ENCODE measurements around the gene MPPED2. TPM values are rescaled to one million over a fixed set of nuclear protein-coding genes. Genes with fewer than 3 reads are reported as not detected.

MPPED2 gene
- total RNA-seq, 4 donors from 2014 or later: 0.51 to 19.5 (median 9.3) TPM

GRCh38 chr11:30424321-30424720 is 161.8 kb downstream of the MPPED2 start:
- H3K27me3 ChIP-seq: no peaks in the 10 kb centered on the region
- DNase-seq: no peak
- H3K4me1 ChIP-seq: no peaks in the 10 kb centered on the region
- H3K4me3 ChIP-seq: no peak overlapping the region
- H3K36me3 ChIP-seq: no peaks in the 10 kb centered on the region
- no peaks in the 10 kb centered on the region for H3K9me3 ChIP-seq
- H3K27ac ChIP-seq: no peak overlapping the region
- TF ChIP-seq, protein P1, sequence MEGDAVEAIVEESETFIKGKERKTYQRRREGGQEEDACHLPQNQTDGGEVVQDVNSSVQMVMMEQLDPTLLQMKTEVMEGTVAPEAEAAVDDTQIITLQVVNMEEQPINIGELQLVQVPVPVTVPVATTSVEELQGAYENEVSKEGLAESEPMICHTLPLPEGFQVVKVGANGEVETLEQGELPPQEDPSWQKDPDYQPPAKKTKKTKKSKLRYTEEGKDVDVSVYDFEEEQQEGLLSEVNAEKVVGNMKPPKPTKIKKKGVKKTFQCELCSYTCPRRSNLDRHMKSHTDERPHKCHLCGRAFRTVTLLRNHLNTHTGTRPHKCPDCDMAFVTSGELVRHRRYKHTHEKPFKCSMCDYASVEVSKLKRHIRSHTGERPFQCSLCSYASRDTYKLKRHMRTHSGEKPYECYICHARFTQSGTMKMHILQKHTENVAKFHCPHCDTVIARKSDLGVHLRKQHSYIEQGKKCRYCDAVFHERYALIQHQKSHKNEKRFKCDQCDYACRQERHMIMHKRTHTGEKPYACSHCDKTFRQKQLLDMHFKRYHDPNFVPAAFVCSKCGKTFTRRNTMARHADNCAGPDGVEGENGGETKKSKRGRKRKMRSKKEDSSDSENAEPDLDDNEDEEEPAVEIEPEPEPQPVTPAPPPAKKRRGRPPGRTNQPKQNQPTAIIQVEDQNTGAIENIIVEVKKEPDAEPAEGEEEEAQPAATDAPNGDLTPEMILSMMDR (IDR thresholded peaks at IDR 0.05): no peak
- no peak for TF ChIP-seq POLR2A (IDR thresholded peaks at IDR 0.05)
- intact Hi-C loops (cut with DNase I; ENCODE audit: low total_unique reads): no loop called here

GRCh38 chr11:30423886-30424285 is 162.3 kb downstream of the MPPED2 start:
- DNase-seq: no peak
- intact Hi-C loops (cut with DNase I; ENCODE audit: low total_unique reads): no loop called here
- no peak overlapping the region for H3K4me3 ChIP-seq
- no peaks in the 10 kb centered on the region for H3K27me3 ChIP-seq
- TF ChIP-seq, protein P1 (IDR thresholded peaks at IDR 0.05): no peak
- TF ChIP-seq POLR2A (IDR thresholded peaks at IDR 0.05): no peak
- H3K27ac ChIP-seq: no peak overlapping the region
- no peaks in the 10 kb centered on the region for H3K9me3 ChIP-seq
- H3K4me1 ChIP-seq: no peaks in the 10 kb centered on the region
- H3K36me3 ChIP-seq: no peaks in the 10 kb centered on the region

GRCh38 chr11:30423279-30423648 is 162.9 kb downstream of the MPPED2 start:
- no peak for DNase-seq
- Histone ChIP-seq H3K27ac (no peak overlapping the region), H3K4me3 (no peak overlapping the region), H3K4me1 (no peaks in the 10 kb centered on the region), H3K27me3 (no peaks in the 10 kb centered on the region), H3K36me3 (no peaks in the 10 kb centered on the region), H3K9me3 (no peaks in the 10 kb centered on the region)
- intact Hi-C loops (cut with DNase I; ENCODE audit: low total_unique reads): no loop called here
- TF ChIP-seq, protein P1 (IDR thresholded peaks at IDR 0.05): no peak
- TF ChIP-seq POLR2A (IDR thresholded peaks at IDR 0.05): no peak

GRCh38 chr11:30422447-30423278 is 163.5 kb downstream of the MPPED2 start:
- H3K36me3 ChIP-seq: no peaks in the 10 kb centered on the region
- H3K4me3 ChIP-seq: no peak overlapping the region
- no peaks in the 10 kb centered on the region for H3K4me1 ChIP-seq
- peak in 1 of 2 donors; percentile 23 for DNase-seq
- TF ChIP-seq, protein P1 (IDR thresholded peaks at IDR 0.05): no peak
- no peak for TF ChIP-seq POLR2A (IDR thresholded peaks at IDR 0.05)
- no peaks in the 10 kb centered on the region for H3K27me3 ChIP-seq
- no peaks in the 10 kb centered on the region for H3K9me3 ChIP-seq
- H3K27ac ChIP-seq: no peak overlapping the region
- intact Hi-C loops (cut with DNase I; ENCODE audit: low total_unique reads): no loop called here

DNA sequence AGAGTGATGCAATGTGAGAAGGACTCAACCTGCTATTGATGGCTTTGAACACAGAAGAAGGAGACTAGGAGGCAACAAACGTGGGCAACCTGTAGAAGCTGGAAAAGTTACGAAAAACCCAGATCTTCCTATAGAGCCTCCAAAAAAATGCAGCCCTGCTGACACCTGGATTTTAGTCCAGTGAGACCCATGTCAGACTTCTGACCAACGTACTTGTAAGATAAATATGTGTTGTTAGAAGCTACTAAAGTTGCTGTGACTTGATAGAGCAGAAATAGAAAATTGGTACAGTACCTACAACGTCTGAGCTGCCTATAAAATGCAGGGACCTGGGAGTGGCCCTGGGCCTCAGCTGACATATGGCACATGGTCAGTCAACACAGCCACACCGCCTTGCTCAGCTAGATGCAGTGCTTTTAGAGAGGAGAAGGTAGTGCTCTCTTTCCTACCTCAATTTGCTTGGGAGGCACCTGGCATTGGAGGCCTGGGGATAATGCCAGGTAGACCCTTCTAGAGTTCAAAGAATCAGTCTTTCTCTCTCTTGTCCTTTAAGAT is 165.8 kb downstream of the MPPED2 start:
- Histone ChIP-seq H3K36me3 (no peaks in the 10 kb centered on the region), H3K27me3 (no peaks in the 10 kb centered on the region), H3K4me3 (no peak overlapping the region), H3K4me1 (no peaks in the 10 kb centered on the region), H3K27ac (no peak overlapping the region), H3K9me3 (no peaks in the 10 kb centered on the region)
- TF ChIP-seq POLR2A (IDR thresholded peaks at IDR 0.05): no peak
- TF ChIP-seq, protein P1 (IDR thresholded peaks at IDR 0.05): no peak
- no peak for DNase-seq
- intact Hi-C loops (cut with DNase I; ENCODE audit: low total_unique reads): no loop called here
